GM13976 (cell line): ENCODE results near the gene KCNMA1.

ENCODE experiments used
- DNase-seq: peaks from one replicate; pipeline ENCODE4 v3.0.0; 2012; ENCODE audit warnings: low spot score
- CTCF ChIP-seq: IDR thresholded peaks from 2 replicates; pipeline ENCODE4 v1.5.1; 2012; ENCODE audit warnings: borderline replicate concordance, mild to moderate bottlenecking; ENCODE audit not compliant: insufficient read depth; ENCODE audit errors: extremely low read depth, missing control alignments, control extremely low read depth
- in situ Hi-C: fragments of 300-500 bp; cut with MboI; formaldehyde crosslinking; loops from one replicate; pipeline ENCODE4 v1.12.0; 2022; ENCODE audit warnings: low sequenced_read_pairs, mixed read lengths, inconsistent platforms; ENCODE audit not compliant: unreplicated experiment

The KCNMA1 gene

GRCh38 chr10:77673101-77673500 is 35.5 kb upstream of the KCNMA1 start:
- in situ Hi-C loops, result no loop called here
- no peak for DNase-seq
- no peak for TF ChIP-seq CTCF

- TF ChIP-seq CTCF, result no peak
- in situ Hi-C loops, result no loop called here
- DNase-seq, result no peak
Measured at GRCh38 chr10:77671594-77672252, 34.1 kb upstream of the KCNMA1 start.

- no peak for DNase-seq
- no peak for TF ChIP-seq CTCF
- in situ Hi-C loops, result no loop called here
Measured at GRCh38 chr10:77670817-77671443, 33.3 kb upstream of the KCNMA1 start.

- no peak for DNase-seq
- in situ Hi-C loops, result no loop called here
Measured at GRCh38 chr10:77669892-77670291, 32.3 kb upstream of the KCNMA1 start.

GRCh38 chr10:77667426-77668324 is 30.1 kb upstream of the KCNMA1 start:
- in situ Hi-C loops, result no loop called here
- no peak for TF ChIP-seq CTCF
- no peak for DNase-seq

More at GRCh38 chr10:77669892-77670291, 32.3 kb upstream of the KCNMA1 start:
- TF ChIP-seq CTCF, result no peak

GRCh38 chr10:77666821-77667220 is 29.2 kb upstream of the KCNMA1 start:
- TF ChIP-seq CTCF, result no peak
- in situ Hi-C loops, result no loop called here
- no peak for DNase-seq
